ENCODE measurements around the gene FSTL4.

DNA sequence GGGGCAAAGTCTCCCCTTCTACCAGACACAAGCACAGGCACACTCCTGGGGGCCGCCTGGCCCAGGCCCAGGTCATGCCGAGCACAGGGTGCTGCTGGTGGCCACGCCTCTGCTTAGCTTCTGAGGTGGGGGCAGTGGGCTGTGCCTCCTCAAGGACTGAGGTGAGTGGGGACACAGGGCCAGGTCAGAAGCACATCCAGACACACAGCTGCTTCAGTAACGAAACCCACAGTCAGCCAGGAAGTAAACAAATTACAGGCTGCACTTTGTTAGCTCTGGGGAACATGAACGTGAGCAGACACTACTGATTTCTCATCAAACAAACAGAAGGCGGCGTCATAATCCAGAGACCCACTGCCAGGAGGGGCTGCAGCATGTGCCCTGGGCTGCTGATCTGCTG is 368.1 kb downstream of the FSTL4 start:
- TF ChIP-seq, protein P1, sequence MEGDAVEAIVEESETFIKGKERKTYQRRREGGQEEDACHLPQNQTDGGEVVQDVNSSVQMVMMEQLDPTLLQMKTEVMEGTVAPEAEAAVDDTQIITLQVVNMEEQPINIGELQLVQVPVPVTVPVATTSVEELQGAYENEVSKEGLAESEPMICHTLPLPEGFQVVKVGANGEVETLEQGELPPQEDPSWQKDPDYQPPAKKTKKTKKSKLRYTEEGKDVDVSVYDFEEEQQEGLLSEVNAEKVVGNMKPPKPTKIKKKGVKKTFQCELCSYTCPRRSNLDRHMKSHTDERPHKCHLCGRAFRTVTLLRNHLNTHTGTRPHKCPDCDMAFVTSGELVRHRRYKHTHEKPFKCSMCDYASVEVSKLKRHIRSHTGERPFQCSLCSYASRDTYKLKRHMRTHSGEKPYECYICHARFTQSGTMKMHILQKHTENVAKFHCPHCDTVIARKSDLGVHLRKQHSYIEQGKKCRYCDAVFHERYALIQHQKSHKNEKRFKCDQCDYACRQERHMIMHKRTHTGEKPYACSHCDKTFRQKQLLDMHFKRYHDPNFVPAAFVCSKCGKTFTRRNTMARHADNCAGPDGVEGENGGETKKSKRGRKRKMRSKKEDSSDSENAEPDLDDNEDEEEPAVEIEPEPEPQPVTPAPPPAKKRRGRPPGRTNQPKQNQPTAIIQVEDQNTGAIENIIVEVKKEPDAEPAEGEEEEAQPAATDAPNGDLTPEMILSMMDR (IDR thresholded peaks at IDR 0.05): no peak
- no peak for TF ChIP-seq POLR2A (IDR thresholded peaks at IDR 0.05)

Measured in lower leg skin (tissue), 3 donors.